ENCODE data around the gene CDC42EP2.

- TF ChIP-seq CTCF (IDR thresholded peaks at IDR 0.05) (peak in 2 of 3 experiments; percentile 6 to 36), POLR2A (IDR thresholded peaks at IDR 0.05) (no peak)
Observed at GRCh38 chr11:65315866-65316226, 1.2 kb downstream of the CDC42EP2 start.

Data from testis (tissue), 2 donors.